Stimulated activated naive CD8-positive, alpha-beta T cell treated with anti-CD3 and anti-CD28 coated beads, Interleukin-15, Interleukin-2, amounts not matched to agents 100 ng/mL and 50 ng/mL, for 24 hours (primary cell): ENCODE data around the gene IGFL2.

ENCODE experiments used
- H3K27ac Mint-ChIP-seq: one replicate; pipeline ENCODE4 v1.8.0; 2021; ENCODE audit warnings: mild to moderate bottlenecking, mixed read lengths
- H3K27me3 Mint-ChIP-seq: one replicate; pipeline ENCODE4 v1.8.0; 2021; ENCODE audit warnings: mixed read lengths
- H3K36me3 Mint-ChIP-seq: one replicate; pipeline ENCODE4 v1.8.0; 2021; ENCODE audit warnings: low read depth, mixed read lengths
- H3K4me1 Mint-ChIP-seq: one replicate; pipeline ENCODE4 v1.8.0; 2021; ENCODE audit warnings: low read depth, mixed read lengths
- H3K4me3 Mint-ChIP-seq: one replicate; pipeline ENCODE4 v1.8.0; 2021; ENCODE audit warnings: mild to moderate bottlenecking, mixed read lengths
- H3K9me3 Mint-ChIP-seq: one replicate; pipeline ENCODE4 v1.8.0; 2021; ENCODE audit warnings: mixed read lengths

Gene IGFL2

GRCh38 chr19:46131485-46132143 lies 16.4 kb upstream of the IGFL2 start:
- Mint-ChIP-seq H3K36me3 (no peaks in the 10 kb centered on the region), H3K27me3 (peaks cover 79% of the 10 kb centered on the region), H3K9me3 (no peaks in the 10 kb centered on the region), H3K27ac (no peak overlapping the region), H3K4me3 (no peak overlapping the region), H3K4me1 (no peaks in the 10 kb centered on the region)

- Mint-ChIP-seq H3K9me3 (no peaks in the 10 kb centered on the region), H3K27me3 (peaks cover 79% of the 10 kb centered on the region), H3K4me1 (no peaks in the 10 kb centered on the region), H3K4me3 (no peak overlapping the region), H3K27ac (no peak overlapping the region), H3K36me3 (no peaks in the 10 kb centered on the region)
Measured at GRCh38 chr19:46132508-46133100, 15.4 kb upstream of the IGFL2 start.

GRCh38 chr19:46133101-46133627 lies 14.9 kb upstream of the IGFL2 start:
- Mint-ChIP-seq H3K27ac (no peak overlapping the region), H3K4me3 (no peak overlapping the region), H3K36me3 (no peaks in the 10 kb centered on the region), H3K27me3 (peaks cover 79% of the 10 kb centered on the region), H3K4me1 (no peaks in the 10 kb centered on the region), H3K9me3 (no peaks in the 10 kb centered on the region)

- Mint-ChIP-seq H3K36me3 (no peaks in the 10 kb centered on the region), H3K27me3 (peaks cover 76% of the 10 kb centered on the region), H3K4me1 (no peaks in the 10 kb centered on the region), H3K9me3 (no peaks in the 10 kb centered on the region), H3K27ac (no peak overlapping the region), H3K4me3 (no peak overlapping the region)
Measured at GRCh38 chr19:46133777-46134241, 14.2 kb upstream of the IGFL2 start.

GRCh38 chr19:46134527-46134926 lies 13.5 kb upstream of the IGFL2 start:
- H3K4me1 Mint-ChIP-seq, result no peaks in the 10 kb centered on the region
- no peaks in the 10 kb centered on the region for H3K36me3 Mint-ChIP-seq
- H3K4me3 Mint-ChIP-seq, result no peak overlapping the region
- no peaks in the 10 kb centered on the region for H3K9me3 Mint-ChIP-seq
- peaks cover 74% of the 10 kb centered on the region for H3K27me3 Mint-ChIP-seq
- H3K27ac Mint-ChIP-seq, result no peak overlapping the region

GRCh38 chr19:46137915-46138473 lies 10.0 kb upstream of the IGFL2 start:
- Mint-ChIP-seq H3K9me3 (no peaks in the 10 kb centered on the region), H3K27ac (no peak overlapping the region), H3K4me3 (no peak overlapping the region), H3K4me1 (no peaks in the 10 kb centered on the region), H3K27me3 (peaks cover 62% of the 10 kb centered on the region), H3K36me3 (no peaks in the 10 kb centered on the region)

GRCh38 chr19:46141421-46141820 lies 6.6 kb upstream of the IGFL2 start:
- H3K9me3 Mint-ChIP-seq, result no peaks in the 10 kb centered on the region
- H3K4me3 Mint-ChIP-seq, result no peak overlapping the region
- H3K4me1 Mint-ChIP-seq, result no peaks in the 10 kb centered on the region
- H3K36me3 Mint-ChIP-seq, result no peaks in the 10 kb centered on the region
- H3K27ac Mint-ChIP-seq, result no peak overlapping the region
- peaks cover 56% of the 10 kb centered on the region for H3K27me3 Mint-ChIP-seq

- Mint-ChIP-seq H3K4me1 (peaks cover under 1% of the 10 kb centered on the region), H3K27ac (no peak overlapping the region), H3K27me3 (peaks cover 55% of the 10 kb centered on the region), H3K4me3 (no peak overlapping the region), H3K36me3 (no peaks in the 10 kb centered on the region), H3K9me3 (no peaks in the 10 kb centered on the region)
Measured at GRCh38 chr19:46142294-46142693, 5.7 kb upstream of the IGFL2 start.

GRCh38 chr19:46144756-46145155 lies 3.3 kb upstream of the IGFL2 start:
- Mint-ChIP-seq H3K4me1 (peaks cover 14% of the 10 kb centered on the region), H3K27ac (no peak overlapping the region), H3K9me3 (no peaks in the 10 kb centered on the region), H3K4me3 (no peak overlapping the region), H3K36me3 (no peaks in the 10 kb centered on the region), H3K27me3 (peaks cover 56% of the 10 kb centered on the region)

GRCh38 chr19:46147166-46147740 lies 785 bp upstream of the IGFL2 start:
- no peaks in the 10 kb centered on the region for H3K9me3 Mint-ChIP-seq
- H3K4me1 Mint-ChIP-seq, result peaks cover 14% of the 10 kb centered on the region
- no peak overlapping the region for H3K4me3 Mint-ChIP-seq
- H3K27ac Mint-ChIP-seq, result no peak overlapping the region
- peaks cover 69% of the 10 kb centered on the region for H3K27me3 Mint-ChIP-seq
- no peaks in the 10 kb centered on the region for H3K36me3 Mint-ChIP-seq

GRCh38 chr19:46150606-46151005 lies 2.6 kb downstream of the IGFL2 start:
- Mint-ChIP-seq H3K27ac (no peak overlapping the region), H3K4me3 (no peak overlapping the region), H3K4me1 (peaks cover 14% of the 10 kb centered on the region), H3K9me3 (no peaks in the 10 kb centered on the region), H3K36me3 (no peaks in the 10 kb centered on the region), H3K27me3 (peaks cover 77% of the 10 kb centered on the region)

GRCh38 chr19:46155237-46155636 lies 7.2 kb downstream of the IGFL2 start:
- H3K4me3 Mint-ChIP-seq, result no peak overlapping the region
- H3K27me3 Mint-ChIP-seq, result peaks cover 73% of the 10 kb centered on the region
- no peak overlapping the region for H3K27ac Mint-ChIP-seq
- H3K9me3 Mint-ChIP-seq, result no peaks in the 10 kb centered on the region
- H3K36me3 Mint-ChIP-seq, result no peaks in the 10 kb centered on the region
- no peaks in the 10 kb centered on the region for H3K4me1 Mint-ChIP-seq

GRCh38 chr19:46159418-46160232 lies 11.6 kb downstream of the IGFL2 start:
- no peak overlapping the region for H3K27ac Mint-ChIP-seq
- H3K9me3 Mint-ChIP-seq, result peaks cover 9% of the 10 kb centered on the region
- no peak overlapping the region for H3K4me3 Mint-ChIP-seq
- H3K4me1 Mint-ChIP-seq, result no peaks in the 10 kb centered on the region
- no peaks in the 10 kb centered on the region for H3K36me3 Mint-ChIP-seq
- H3K27me3 Mint-ChIP-seq, result peaks cover 65% of the 10 kb centered on the region

GRCh38 chr19:46160233-46160775 lies 12.3 kb downstream of the IGFL2 start:
- H3K27me3 Mint-ChIP-seq, result peaks cover 64% of the 10 kb centered on the region
- no peak overlapping the region for H3K4me3 Mint-ChIP-seq
- H3K9me3 Mint-ChIP-seq, result peaks cover 9% of the 10 kb centered on the region
- H3K27ac Mint-ChIP-seq, result no peak overlapping the region
- no peaks in the 10 kb centered on the region for H3K36me3 Mint-ChIP-seq
- no peaks in the 10 kb centered on the region for H3K4me1 Mint-ChIP-seq
